ENCODE results near the gene TGIF2. TPM values are rescaled to one million over a fixed set of nuclear protein-coding genes. Genes with fewer than 3 reads are reported as not detected.
A peak's percentile ranks its signal among the peaks of the same experiment; 100 is the strongest.

The TGIF2 gene
- total and polyA plus RNA-seq, 2 of the 13 experiments (the other 11 are each of a cell fraction or from before 2014, with no cell fraction given), result 41.3 to 53.9 TPM

GRCh38 chr20:36573103-36573797 lies at the start of gene TGIF2 (continued):
- TF ChIP-seq HOXA9 (CRISPR knock-in tag; IDR thresholded peaks at IDR 0.05; ENCODE audit: borderline replicate concordance), result no peak
- TF ChIP-seq ZNF800 (CRISPR knock-in tag; IDR thresholded peaks at IDR 0.05), result no peak
- TF ChIP-seq ZFX (CRISPR knock-in tag; IDR thresholded peaks at IDR 0.05; ENCODE audit: low read depth), result peak; percentile 94
- no peak for TF ChIP-seq JUND (CRISPR knock-in tag; IDR thresholded peaks at IDR 0.05)
- peak; percentile 82 for TF ChIP-seq TFDP2 (CRISPR knock-in tag; IDR thresholded peaks at IDR 0.05)
- peak in 1 of 2 experiments; percentile 45; a peak in 1 of 4 replicates for TF ChIP-seq ATF4 (CRISPR knock-in tag; IDR thresholded peaks at IDR 0.05)
- TF ChIP-seq GMEB2 (CRISPR knock-in tag; IDR thresholded peaks at IDR 0.05; ENCODE audit: low read depth), result no peak
- TF ChIP-seq CHD4 (IDR thresholded peaks at IDR 0.05; ENCODE audit: borderline replicate concordance, low read length), result no peak
- no peak for TF ChIP-seq ZFP36 (IDR thresholded peaks at IDR 0.05; ENCODE audit: borderline replicate concordance, low read depth, low read length, partially characterized antibody)
- peak; percentile 91 for TF ChIP-seq RBFOX2 (IDR thresholded peaks at IDR 0.05; ENCODE audit: low read depth, low read length)
- TF ChIP-seq HNF1A (IDR thresholded peaks at IDR 0.05; ENCODE audit: low read depth), result no peak
- TF ChIP-seq HNF1A (CRISPR knock-in tag; IDR thresholded peaks at IDR 0.05; ENCODE audit: borderline replicate concordance), result peak; percentile 67
- peak; percentile 94 for TF ChIP-seq ZFY (CRISPR knock-in tag; IDR thresholded peaks at IDR 0.05)
- TF ChIP-seq ZNF383 (CRISPR knock-in tag; IDR thresholded peaks at IDR 0.05; ENCODE audit: borderline replicate concordance), result no peak
- peak; percentile 72; the same call in 1 of the 2 replicates for TF ChIP-seq SOX5 (CRISPR knock-in tag; IDR thresholded peaks at IDR 0.05; ENCODE audit: borderline replicate concordance)
- peak; percentile 74 for TF ChIP-seq ZNF264 (CRISPR knock-in tag; IDR thresholded peaks at IDR 0.05)
- TF ChIP-seq GMEB1 (CRISPR knock-in tag; IDR thresholded peaks at IDR 0.05; ENCODE audit: borderline replicate concordance), result peak; percentile 82
